ENCODE measurements around the gene ADAMTS9. TPM values are rescaled to one million over a fixed set of nuclear protein-coding genes. Genes with fewer than 3 reads are reported as not detected.

Gene ADAMTS9
- total RNA-seq, 1 donor from 2014 or later, result 5.1 TPM

- Mint-ChIP-seq H3K4me3 (ENCODE audit: unreplicated experiment) (no peak overlapping the region), H3K27ac (ENCODE audit: unreplicated experiment) (no peak overlapping the region), H3K4me1 (ENCODE audit: low read depth) (peaks cover 13% of the 10 kb centered on the region), H3K9me3 (ENCODE audit: low read depth) (no peaks in the 10 kb centered on the region), H3K36me3 (ENCODE audit: low read depth) (peaks cover 2% of the 10 kb centered on the region), H3K27me3 (ENCODE audit: low read depth) (no peaks in the 10 kb centered on the region)
- DNase-seq (ENCODE audit: low spot score), result no peak
- TF ChIP-seq CTCF (IDR thresholded peaks at IDR 0.05), result no peak
Measured at GRCh38 chr3:64677961-64678716, 9.7 kb downstream of the ADAMTS9 start.

- H3K4me3 Mint-ChIP-seq (ENCODE audit: unreplicated experiment), result no peak overlapping the region
- H3K4me1 Mint-ChIP-seq (ENCODE audit: low read depth), result peaks cover 13% of the 10 kb centered on the region
- no peaks in the 10 kb centered on the region for H3K9me3 Mint-ChIP-seq (ENCODE audit: low read depth)
- H3K36me3 Mint-ChIP-seq (ENCODE audit: low read depth), result peaks cover 2% of the 10 kb centered on the region
- H3K27me3 Mint-ChIP-seq (ENCODE audit: low read depth), result no peaks in the 10 kb centered on the region
- DNase-seq (ENCODE audit: low spot score), result no peak
- no peak for TF ChIP-seq CTCF (IDR thresholded peaks at IDR 0.05)
- H3K27ac Mint-ChIP-seq (ENCODE audit: unreplicated experiment), result no peak overlapping the region
Measured at GRCh38 chr3:64676831-64677230, 11.0 kb downstream of the ADAMTS9 start.

GRCh38 chr3:64675687-64676247 is 12.0 kb downstream of the ADAMTS9 start:
- Mint-ChIP-seq H3K36me3 (ENCODE audit: low read depth) (peaks cover 2% of the 10 kb centered on the region), H3K4me3 (ENCODE audit: unreplicated experiment) (no peak overlapping the region), H3K9me3 (ENCODE audit: low read depth) (no peaks in the 10 kb centered on the region)

GRCh38 chr3:64674591-64675076 is 13.2 kb downstream of the ADAMTS9 start:
- Mint-ChIP-seq H3K27me3 (ENCODE audit: low read depth) (no peaks in the 10 kb centered on the region), H3K4me3 (ENCODE audit: unreplicated experiment) (no peak overlapping the region), H3K27ac (ENCODE audit: unreplicated experiment) (peak overlapping the region; percentile 98), H3K9me3 (ENCODE audit: low read depth) (no peaks in the 10 kb centered on the region), H3K36me3 (ENCODE audit: low read depth) (peaks cover 2% of the 10 kb centered on the region), H3K4me1 (ENCODE audit: low read depth) (peaks cover 13% of the 10 kb centered on the region)
- DNase-seq (ENCODE audit: low spot score), result no peak
- no peak for TF ChIP-seq CTCF (IDR thresholded peaks at IDR 0.05)

More at GRCh38 chr3:64675687-64676247, 12.0 kb downstream of the ADAMTS9 start:
- no peak for DNase-seq (ENCODE audit: low spot score)
- no peak for TF ChIP-seq CTCF (IDR thresholded peaks at IDR 0.05)
- H3K27ac Mint-ChIP-seq (ENCODE audit: unreplicated experiment), result no peak overlapping the region
- no peaks in the 10 kb centered on the region for H3K27me3 Mint-ChIP-seq (ENCODE audit: low read depth)
- H3K4me1 Mint-ChIP-seq (ENCODE audit: low read depth), result peaks cover 13% of the 10 kb centered on the region

- Mint-ChIP-seq H3K9me3 (ENCODE audit: low read depth) (no peaks in the 10 kb centered on the region), H3K36me3 (ENCODE audit: low read depth) (no peaks in the 10 kb centered on the region), H3K27ac (ENCODE audit: unreplicated experiment) (no peak overlapping the region), H3K4me3 (ENCODE audit: unreplicated experiment) (no peak overlapping the region), H3K27me3 (ENCODE audit: low read depth) (no peaks in the 10 kb centered on the region), H3K4me1 (ENCODE audit: low read depth) (peaks cover 13% of the 10 kb centered on the region)
- DNase-seq (ENCODE audit: low spot score), result no peak
- TF ChIP-seq CTCF (IDR thresholded peaks at IDR 0.05), result no peak
Measured at GRCh38 chr3:64673159-64673715, 14.6 kb downstream of the ADAMTS9 start.
